NCI-H1092 treated with DMSO at 0.1 percent for 48 hours (cell line): ENCODE data around the gene STARD10.

Experiments used
- DNase-seq: peaks from one replicate; lab custom pipeline; 2025; lab: John Stamatoyannopoulos, UW

The STARD10 gene

DNA sequence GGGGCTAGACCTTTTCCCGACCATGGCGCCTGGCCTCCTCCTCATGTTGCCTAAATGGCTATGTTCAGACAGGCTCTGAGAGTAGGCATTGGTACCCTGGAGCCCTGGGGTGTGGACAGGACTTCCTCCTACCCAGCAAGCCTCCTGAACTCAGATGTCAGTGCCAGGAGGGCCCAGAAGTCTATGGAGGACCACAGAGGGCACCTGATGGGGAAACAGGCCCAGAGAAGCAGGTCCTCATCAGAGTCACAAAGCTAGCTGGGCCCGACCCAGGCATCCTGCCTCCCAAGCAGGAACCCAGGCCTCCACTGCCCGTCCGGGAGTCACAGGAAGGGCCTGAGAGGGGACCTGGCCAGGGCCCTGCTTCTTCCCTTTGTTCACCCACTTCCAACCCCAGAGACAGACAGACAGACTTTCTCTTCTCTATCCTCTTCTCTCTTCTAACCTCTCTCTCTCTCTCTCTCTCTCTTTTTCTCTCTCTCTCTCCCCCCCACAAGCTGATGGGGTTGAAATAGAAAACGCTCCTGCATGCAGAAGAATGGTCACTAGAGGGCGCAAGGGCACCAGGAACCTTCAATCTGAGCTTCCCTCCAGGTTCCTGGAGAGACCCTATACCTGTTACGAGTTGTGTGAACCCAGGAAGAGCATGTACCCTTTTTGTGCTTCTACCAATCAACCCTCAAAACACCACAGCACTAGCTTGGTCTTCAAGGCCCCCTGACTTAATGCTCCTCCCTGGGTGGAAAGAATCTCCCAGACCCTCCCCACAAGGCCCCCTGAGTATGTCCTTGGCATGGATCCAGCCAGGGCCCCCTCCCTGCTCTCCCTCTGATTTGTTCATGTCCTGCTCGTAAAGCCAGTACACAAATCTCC lies 68.8 kb downstream of the STARD10 start:
- peak; percentile 93 for DNase-seq

GRCh38 chr11:72724021-72724551 lies 69.8 kb downstream of the STARD10 start:
- DNase-seq = no peak

- DNase-seq = no peak
These were observed 70.3 kb downstream of the STARD10 start for GRCh38 chr11:72723508-72723907.

DNA sequence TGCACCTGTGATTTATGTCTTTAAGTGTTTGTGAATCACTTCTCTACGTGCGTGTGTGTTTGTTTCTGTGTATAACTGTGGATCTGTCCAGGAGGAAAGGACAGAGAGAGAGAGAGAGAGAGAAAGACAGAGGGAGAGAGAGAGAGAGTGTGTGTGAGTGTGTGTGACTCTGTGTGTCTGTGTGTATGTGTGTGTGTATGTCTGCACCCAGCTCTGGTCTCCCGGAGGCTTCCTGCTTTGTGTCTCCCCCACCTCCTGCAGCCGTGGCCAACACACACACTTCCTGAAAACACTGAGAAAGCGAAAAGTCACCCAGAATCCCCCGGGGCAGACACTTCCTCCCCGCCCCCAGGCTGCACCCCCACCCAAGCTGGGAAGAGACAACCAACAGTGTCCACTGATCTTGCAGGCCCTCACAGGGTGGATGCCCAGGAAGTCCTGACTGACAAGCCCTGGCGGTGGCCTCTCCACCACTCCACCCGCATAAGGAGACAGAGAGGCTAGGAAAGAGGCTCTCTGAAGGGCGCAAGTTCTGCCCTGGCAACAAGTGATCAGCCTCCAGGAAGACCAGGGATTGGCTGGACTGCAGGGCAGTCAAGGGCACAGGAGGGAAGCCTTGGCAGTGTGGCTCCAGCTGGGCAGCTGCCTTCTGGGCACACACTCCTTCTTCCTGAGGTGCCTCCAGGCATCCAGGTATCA lies 71.6 kb downstream of the STARD10 start:
- peak; percentile 96 for DNase-seq

GRCh38 chr11:72721689-72722049 lies 72.2 kb downstream of the STARD10 start:
- DNase-seq = peak; percentile 45

GRCh38 chr11:72721276-72721675 lies 72.6 kb downstream of the STARD10 start:
- no peak for DNase-seq

GRCh38 chr11:72720784-72721183 lies 73.1 kb downstream of the STARD10 start:
- DNase-seq = no peak

DNA sequence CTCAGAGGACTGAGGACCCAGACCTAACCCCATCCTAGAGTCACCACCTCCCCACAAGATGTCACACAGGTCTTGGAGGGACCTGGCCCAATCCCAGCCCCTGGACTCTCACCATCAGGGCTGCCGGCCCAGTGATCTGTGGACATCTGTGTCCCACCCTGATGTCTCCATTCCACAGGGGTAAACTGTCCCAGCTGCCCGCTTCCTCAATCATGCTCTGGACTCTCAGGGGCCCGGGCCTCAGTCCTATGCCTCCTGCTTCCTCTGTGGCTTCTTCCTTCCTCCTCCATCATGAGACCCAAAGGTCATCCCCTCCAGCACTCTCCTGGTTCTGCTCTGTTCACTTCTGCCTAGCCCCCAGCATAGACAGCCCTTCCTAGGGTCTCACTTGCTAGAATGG lies 73.8 kb downstream of the STARD10 start:
- DNase-seq = no peak

DNA sequence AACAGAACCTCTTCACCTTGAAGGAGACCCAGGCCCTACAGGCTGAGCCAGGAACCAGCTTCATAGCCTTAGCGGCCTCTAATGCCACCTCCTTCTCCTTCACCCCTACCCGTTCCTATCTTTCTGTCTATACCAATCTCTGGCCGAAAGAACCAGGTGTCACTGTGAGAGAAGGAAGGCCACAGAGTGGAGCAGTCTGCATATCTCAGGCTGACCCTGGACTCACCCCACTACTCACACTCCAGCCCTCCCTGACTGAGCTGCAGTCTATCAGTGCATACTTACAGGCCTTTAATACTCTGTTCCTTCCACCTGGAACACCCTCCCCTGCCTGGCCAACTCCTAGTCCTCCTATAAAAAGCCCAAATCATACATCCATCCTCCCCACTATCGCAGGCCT lies 74.3 kb downstream of the STARD10 start:
- no peak for DNase-seq

DNA sequence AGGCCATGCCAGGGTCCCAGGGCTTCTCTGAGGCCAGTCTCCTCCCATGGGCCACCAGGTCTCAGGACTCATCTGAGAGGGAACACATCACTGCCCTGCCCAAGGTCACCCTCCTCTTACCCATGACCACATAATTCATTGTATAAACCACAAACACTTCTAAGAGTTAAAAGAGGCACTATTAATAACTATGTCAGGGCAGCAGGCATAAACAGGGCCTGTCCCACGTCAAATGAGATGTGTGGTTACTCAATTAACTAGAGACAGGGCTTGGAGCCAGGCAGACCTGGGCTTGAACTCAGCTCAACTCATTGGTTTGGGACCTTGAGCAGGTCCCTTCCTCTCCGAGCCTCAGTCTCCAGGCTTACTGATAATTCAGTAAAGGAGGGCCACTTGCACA lies 74.7 kb downstream of the STARD10 start:
- DNase-seq = no peak

- DNase-seq = no peak
These were observed 75.7 kb downstream of the STARD10 start for GRCh38 chr11:72718101-72718501.

DNA sequence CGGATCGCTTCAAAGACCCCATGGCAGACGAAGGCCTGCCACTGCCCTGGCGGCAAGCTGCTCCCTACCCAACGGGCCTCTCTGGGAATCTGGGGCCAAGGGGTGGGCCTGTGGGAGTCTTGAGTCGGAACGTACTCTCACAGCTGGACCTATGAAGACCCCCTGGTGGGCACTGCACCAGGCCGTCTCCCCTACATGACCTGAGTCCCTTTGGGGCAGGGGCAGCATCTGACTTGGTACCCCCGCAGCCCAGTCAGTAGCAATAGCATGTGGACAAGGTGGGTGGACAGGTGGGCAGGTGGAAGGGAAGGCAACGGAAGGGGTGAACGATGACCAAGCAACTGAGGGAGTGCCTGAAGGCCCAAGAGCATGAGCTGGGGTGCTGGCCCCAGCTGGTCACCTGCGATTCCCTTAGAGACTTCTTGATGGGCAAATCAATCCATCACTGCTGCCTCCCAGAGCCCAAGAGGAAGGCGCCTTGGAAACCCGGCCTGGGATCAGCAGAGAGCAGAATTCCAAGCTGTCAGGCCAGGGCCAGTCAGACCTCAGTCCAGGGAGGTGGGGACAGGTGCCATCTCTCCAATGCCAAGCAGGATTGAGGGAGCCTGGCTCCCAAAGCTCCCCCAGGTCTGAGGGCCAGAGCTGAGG lies 76.9 kb downstream of the STARD10 start:
- DNase-seq = no peak

DNA sequence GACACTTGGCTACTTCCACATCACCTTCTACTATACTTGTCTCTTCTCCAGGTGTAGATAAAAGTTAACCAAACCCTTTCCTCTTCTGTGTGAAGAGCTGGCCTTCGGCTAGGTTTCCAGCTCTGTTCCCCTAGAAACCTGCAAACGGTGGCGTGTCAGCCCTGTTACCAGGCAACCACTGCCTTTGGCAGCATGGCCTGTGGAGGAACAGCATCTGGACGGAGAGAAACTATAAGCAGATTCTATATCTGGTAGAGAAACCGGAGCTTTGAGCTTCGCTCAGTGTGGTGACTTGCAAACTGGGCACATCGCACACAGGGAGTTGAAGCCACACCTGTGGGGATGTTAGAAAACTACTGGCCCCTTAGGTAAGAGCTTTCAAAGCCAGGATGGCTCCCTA lies 77.6 kb downstream of the STARD10 start:
- DNase-seq = peak; percentile 30

DNA sequence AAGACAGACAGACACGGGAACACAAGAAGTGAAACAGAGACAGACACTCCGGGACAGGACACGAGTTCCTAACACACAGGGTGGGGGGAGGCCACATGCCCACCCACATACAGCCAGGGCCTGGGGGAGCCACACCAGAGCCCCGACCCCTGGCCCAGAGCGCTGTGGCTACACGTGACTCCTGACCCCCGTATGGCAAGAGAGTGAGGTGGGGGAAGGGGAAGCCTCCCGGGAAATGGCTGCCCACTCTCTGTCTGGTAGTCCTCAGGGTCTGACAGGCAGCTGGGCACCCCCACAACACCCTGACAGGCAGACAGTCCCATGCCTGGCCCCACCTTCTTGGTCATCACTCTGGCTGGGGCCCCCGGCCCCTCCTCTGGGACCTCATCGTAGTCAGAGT lies 81.0 kb downstream of the STARD10 start:
- DNase-seq = no peak

DNA sequence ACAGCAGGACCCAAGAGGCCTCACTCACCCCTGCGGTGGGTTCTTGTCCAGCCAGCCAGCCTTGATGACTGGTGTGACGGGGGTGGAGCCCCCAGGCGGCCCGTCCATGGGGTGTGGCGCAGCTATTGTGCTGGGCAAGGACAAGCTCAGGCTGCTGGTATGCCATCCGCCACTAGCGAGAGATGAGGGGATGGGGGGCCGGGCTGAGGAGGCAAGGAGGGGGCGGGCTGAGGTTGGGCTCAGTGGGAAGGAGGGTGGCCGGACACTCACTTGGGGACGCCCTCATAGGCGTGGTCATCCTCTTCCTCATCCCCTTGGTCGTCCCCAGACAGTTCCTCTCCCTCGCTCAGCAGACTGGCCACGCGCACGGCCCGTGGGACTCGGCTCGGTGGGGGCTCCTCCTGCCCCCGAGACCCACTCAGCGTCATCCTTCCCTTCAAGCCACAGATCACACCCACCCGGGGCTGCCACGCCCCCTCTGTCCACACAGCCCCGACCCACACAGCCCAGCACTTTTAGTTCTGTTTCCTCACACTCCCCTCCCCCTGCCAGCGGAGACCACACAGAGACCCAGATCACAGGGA lies 81.6 kb downstream of the STARD10 start:
- no peak for DNase-seq

DNA sequence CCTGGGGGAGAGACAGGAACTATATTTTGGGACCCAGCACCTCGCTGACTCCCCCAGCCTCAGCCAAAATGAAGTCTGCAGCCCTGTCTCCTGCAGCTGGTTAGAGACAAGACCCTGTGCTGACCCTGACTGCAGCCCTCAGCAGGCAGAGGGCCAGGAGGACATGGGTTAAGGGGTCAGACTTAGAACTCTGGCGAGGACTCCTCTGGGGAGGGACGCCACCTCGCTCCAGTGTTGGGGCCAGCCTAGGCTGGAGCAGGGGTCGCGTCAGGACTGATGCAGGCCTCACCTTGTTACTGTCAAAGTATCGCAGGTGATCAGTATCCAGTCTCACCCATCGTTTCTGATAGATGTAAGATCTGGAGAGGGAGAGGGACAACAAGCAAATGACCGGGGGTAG lies 82.7 kb downstream of the STARD10 start:
- no peak for DNase-seq

- DNase-seq = no peak
These were observed 83.6 kb downstream of the STARD10 start for GRCh38 chr11:72710278-72710677.

DNA sequence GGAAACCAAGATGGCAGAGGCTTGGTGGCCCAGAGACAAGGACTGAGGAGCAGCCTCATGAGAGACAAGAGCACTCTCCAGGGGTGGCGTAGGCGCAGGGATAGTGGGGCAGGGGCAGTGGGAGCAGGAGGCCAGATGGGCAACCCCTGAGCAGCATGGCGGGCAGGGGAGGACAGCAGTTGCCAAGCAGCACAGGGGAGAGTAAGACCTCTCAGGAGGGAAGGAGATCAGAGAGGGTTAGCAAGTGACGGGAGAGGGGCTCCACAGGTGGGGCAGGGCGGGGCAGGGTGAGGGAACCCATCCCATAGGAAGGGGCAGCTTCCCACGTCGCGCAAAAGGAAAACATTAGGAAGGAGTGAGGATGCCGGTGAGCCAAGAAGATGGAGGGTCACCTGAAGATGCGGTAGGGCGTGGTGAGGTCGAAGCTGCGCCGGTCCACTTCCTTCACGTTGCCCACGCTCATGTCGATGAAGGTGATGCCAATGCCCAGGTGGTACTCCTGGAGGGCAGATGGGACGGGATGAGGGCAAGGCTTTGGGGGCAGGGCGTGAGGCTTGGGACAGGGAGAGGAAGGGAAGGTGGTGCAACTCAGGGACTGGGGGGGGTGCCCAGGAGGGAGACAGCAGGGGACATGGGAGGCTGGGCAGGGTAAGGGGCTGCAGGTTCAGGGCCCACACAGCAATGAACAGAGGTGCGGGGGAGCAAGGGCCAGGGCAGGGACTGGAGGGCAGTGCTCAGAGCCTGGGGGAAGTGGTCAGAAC lies 84.2 kb downstream of the STARD10 start:
- no peak for DNase-seq

DNA sequence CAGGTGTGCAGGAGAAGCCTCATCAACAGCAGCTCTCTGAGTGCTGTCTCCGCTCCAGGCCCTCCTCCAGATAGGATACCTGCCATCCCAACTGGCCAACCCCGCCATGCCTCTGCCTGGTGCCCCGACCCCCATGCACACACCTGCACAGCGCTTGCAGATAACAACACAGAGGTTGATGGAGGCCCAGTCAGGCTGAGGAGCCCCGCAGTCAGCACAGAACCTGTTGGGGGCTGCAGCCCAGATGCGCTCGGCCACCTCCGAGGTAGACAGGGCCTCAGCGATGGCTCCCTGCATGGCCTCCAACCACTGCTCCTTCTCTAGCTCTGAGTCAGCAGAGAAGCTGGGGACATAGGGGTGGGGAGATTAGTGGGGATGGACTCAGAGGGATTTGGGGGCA lies 86.8 kb downstream of the STARD10 start:
- DNase-seq = no peak

DNA sequence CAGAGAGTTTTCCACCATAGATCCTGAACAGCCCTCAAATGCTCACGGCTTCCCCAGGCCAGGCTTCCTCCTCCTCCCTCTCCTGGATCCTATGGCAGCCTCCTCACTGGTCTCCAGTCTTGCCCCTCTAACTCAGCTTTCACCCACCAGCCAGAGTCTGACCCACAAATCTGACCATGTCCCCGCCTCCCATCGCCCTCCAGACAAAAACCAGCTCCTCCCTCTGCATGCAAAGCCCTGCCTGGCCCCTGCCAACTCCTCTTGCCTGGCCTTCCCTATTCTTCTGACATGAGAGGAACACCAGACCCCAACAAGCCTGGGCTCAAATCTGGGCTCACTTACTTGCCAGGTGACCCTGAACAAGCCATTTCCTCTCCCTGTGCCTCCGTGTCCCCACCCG lies 87.3 kb downstream of the STARD10 start:
- DNase-seq = no peak
